ENCODE data around the gene WWTR1.

Gene WWTR1

DNA sequence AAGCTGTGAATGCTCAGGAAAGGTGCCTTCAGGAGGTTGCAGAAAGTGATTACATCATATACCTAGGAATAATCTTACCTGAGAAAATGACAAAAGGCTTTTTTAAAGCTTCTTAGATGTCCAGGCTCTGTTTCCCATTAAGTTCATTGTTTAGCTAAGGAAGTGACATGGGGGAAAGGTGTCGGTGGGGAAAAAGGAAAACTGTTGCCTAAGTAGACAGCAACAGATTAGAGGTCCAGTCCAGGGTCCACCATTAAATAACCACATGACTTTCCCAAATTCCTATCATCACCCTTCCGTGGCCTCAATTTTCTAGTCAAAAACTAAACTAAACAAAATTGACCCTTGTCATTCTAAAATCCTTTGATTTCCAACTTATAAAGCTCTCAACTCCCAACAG, 4.3 kb downstream of the WWTR1 start:
- DNase-seq: no peak

DNA sequence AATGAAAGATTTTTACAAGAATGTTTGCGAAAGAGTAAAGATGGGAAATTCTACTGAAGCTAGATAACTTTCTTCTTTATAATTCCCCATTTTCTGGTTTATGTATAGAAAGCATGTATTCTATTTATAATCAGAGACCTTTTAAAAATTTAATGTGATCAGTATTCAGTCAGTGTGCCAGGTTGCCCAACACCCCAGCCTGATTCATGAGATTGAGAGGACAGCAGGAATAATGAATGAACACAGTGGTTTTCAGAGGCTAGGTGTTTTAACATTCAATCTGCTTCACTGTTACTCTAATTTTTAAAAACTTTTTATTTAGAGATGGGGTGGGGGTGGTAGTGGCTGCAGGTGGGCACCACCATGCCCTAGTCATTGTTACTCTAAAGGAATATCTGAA, 4.7 kb downstream of the WWTR1 start:
- DNase-seq: no peak

DNA sequence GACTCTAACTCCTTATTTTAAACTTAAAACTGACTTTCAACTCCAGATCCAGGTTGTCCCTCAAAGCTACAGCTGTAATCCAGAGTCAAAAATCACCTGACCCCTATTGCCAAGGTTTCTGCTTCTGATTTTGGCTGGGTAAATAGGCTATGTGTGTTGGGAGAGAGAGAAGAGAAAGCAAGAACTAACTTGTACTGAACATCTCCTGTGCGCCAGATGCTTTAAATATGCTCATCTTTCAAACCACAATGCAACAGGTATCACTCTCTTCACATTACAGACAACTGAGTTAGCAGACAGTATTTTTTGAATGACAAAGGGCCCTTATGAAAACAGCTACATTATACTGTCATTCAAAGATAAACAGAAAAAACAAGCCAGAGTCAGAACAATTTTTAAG, 7.0 kb downstream of the WWTR1 start:
- no peak for DNase-seq

DNA sequence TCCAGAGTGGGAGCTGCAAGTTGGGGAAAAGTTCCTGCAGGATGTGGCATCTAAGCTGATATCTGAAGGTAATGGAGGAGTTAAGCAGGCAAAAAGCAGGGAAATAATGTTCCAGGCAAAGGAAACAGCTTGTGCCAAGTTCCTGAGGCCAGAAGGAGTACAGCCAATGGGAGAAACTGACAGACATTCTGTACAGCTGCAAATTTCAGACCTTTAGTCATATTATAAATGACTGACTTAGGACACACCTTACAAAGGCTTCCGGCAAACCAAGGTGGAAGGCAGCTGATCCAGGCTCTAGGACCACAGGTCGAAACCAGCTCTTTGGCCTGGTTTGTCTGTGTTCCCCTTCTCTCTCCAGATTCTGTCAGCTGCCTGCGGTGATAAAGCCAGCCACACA, 9.3 kb downstream of the WWTR1 start:
- no peak for DNase-seq

DNA sequence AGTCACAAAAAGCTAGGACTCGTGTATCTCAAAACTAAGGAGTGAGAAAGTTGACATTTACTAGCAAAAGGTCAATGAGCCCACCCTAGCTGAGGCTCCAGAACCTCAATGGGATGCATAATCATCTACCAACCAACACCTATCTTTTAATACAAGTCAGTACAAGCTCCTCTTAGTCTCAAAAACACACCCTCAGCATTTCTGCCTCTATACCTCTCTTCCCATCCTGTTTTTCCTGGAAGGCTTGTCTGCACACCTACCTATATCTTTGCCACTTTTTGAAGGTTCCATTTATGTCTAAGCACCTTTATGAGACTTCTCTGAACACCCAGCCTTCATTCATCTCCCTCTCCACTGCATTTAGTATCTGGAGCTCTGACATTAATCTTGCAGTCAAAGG, 10.0 kb downstream of the WWTR1 start:
- no peak for DNase-seq

DNA sequence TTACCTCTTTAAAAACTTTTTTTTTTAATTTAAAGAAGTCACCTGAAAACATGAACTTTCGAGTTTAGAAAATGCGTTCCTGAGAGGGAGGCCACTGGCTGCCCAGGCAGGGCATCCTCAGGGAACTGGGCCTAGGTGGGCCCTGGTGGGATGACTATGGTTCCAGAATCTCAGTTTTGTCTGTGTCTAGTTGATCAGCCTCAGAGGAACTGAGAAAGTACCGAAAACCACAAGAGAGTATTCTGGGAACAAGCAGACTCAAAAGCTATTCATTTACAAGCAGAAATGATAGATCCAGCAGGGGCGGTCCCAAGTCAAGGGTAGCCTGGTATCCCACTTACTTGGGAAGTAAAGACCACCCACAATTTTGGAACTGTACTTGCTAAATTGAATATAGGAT, 10.5 kb downstream of the WWTR1 start:
- no peak for DNase-seq

DNA sequence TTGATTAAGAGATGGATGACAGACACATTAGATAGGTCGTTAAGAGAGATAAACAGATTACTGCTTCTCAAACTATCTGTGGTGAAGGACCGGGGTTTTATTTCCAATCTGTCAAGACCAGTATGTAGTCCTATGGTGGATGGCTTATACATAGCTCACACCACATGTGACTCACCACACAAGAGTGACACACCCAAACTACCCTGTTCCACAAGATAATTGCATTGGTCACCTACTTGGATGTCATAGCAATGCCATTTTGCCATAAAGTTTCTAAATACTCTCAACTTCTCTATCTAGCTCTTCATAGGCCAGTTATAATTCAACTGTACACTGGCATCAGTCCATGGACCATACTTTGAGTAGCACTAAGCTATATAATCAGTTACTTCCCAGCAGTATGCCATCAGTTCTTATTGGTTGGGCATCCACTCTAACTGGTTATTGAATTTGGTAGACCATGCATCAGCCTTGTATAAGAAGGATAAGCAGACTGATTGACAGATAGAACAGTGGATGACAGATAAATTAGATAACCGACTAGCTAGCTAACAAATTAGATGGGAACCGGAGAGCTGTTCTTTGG, 11.6 kb downstream of the WWTR1 start:
- DNase-seq: peak; percentile 89

DNA sequence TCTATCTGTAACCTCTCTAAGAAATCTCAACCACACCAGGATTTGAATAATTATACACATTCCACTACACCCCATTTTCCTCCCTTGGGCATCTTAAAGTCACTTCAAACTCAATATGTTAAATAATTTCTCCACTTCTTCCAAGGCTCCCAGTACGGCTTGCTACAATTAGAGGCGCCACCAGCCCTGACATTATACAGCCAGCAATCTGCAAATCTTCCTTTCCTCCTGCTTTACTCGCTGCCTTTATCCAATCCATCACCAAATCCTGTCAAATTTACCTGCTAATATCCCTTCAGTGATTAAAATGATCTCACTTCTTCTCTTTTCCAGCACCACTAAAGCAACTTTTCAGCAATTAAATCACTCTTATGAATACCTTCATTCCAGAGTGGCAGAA, 13.9 kb downstream of the WWTR1 start:
- no peak for DNase-seq

DNA sequence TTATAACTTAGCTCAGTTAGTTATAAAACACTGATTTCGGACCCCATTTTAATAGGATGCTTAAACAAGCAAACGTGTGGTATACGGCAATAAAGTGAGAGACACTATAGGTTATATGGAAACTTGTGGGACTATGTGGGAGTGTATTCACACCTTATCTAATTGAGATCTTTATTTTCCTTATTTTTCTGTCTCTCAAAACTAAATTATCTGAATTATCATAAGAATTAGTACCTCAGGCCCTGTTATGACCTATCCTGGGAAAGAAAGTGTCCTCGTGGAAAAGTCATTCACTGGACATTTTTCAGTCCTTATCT, 14.4 kb downstream of the WWTR1 start:
- no peak for DNase-seq

DNA sequence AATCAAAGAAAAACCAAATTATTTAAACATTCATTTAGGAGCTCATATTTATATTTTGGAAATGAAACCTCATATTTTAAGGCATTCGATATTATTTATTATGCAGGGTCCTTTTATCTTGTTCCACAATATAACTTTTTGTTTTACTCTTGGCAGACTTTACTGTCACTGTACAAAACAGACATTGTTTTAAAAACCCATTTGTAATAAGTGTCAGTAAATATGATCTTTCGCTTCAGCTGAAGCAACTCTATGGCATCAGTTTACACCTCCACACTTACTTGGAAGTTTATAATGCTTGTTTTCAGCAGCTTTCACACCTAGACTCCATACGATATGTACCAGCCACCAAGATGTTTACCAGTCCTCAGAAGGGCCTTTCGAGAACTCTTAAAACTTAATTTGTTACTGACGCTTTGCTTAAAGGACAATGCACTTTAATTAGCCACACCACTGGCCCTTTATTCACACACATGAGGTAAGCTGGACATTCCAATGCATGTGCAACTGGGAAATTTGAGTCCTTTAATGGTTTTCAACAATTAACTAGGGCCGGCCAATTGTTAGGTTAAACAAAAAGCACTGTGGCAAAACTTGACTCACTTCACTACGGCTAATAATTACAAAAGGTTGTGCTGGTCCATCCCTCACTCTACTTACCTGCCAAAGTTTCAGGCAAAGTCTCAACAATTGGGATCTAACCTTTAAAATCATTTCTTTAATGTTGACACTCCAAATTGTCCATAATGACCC, 16.7 kb downstream of the WWTR1 start:
- no peak for DNase-seq

DNA sequence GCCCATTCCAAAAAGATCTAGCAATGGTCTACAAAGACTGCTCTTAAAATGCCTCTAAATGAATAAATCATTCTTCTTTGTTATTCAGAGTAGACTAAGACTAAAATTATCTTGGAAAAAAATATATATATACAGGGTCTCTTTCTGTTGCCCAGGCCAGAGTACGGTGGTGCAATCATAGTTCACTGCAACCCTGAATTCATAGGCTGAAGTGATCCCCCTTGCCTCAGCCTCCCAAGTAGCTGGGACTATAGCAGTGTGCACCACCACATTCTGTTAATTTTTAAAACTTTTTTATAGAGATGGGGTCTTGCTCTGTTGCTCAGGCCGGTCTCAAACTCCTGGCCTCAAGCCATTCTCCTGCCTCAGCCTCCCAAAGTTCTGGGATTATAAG, 18.7 kb downstream of the WWTR1 start:
- no peak for DNase-seq

DNA sequence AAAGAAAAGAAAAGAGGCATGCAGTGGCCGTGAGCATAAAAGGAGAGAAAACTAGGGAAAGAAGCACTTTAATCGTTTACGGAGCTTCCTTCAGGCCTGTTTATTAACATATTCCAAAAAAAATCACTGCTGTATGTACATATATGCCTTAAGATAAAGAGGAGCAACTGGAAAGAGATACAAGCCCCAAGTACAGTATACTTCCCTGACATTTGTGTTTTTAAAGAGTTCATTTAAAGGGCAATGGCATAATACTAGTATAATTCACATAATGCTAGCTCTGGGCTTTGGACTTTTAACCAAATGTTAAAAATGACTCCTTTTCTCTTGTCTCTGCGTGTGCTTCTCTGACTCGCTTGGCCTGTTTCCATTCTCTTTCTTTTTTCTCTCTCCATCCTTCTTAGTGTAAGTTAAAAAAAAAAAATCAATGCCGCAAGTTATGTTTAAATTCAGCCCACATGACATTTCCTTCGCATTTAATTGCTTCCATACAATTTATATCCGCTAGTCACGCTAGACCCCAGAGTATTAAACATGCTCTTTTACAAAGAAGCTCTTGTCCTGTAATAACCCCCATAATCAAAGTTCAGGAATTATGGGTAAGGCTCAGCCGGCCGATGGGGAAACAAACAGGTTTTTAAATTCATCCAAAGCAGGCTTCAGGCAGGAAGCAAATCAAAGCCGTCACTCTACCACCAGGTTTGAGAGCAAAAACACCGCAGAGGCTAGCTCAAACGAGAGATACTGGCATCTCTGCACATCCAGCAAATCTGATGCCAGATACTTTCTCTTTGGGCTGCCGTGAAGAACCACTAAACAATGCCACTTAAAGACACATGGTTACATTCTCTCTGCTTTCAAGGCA, 19.4 kb downstream of the WWTR1 start:
- no peak for DNase-seq

DNA sequence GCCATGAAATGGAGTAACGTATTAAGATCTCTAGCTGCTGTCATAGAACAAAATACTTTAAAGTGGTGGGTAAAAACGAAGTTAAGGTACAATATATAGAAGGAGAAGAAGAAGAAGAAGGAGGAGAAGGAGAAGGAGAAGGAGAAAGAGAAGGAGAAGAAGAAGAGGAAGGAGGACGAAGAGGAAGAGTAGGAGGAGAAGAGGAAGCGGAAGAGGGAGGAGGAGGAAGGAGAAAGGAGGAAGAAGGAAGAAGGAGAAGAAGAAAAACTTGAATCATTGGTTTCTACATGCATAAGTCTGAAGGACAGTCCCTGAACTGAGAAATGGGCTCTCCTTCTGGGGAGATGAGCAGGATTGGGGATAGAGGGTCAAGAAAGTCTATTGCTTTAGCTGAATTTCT, 22.4 kb downstream of the WWTR1 start:
- no peak for DNase-seq

DNA sequence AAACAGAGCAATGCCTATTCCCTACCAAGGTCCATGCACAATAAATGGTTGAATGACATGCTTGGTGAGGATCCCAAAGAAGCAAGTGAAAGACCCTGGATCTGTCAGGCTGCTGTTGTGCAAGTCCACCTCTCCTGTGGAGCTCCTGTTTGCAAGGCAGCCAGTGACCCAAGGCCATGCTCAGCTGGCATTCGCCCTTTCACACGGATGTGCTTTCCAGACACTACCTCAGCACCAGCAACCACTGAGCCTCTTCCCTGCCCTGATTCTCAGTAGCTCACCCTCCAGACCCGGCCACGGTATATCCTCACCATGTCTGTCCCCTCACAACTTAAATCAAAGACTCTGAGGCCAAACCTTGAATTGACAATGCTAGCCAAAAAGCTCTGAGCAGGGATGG, 23.3 kb downstream of the WWTR1 start:
- DNase-seq: no peak

DNA sequence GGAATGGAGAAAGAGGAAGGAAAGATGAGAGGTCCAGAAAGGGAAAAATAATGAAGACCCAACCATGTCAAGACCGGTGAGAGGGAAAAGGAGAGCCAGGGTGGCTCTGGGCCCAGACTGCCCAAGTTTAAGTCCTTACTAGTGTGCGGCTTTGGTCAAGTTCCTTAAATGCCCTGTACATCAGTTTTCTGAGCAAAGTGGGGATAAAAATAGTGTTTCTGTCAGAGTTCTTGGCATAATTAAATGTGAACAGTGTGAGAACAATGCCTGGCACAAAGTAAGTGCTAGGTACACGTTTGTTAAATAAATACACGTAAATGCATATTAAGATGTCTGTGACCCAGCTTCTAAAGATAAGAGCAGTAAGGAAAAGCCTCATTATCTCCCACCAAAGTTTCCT, 23.8 kb downstream of the WWTR1 start:
- no peak for DNase-seq

DNA sequence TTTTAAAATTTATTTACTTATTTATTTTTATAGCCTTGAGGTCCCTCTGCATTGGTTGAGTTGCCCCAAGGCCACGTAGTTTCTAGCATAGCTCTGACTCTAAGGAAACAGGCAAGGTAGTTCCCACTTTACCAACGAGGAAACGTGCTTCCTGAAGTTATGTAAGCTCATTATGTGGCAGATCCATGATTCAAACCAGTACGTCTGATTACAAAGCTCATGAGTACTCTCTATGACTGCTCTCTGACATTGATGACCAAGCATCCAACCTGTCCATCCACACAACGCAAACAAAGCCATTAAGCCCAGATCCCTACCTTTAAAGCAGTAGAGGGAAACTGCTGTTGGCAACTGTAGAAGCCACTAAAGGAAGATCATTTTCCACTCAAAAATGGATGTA, 25.6 kb downstream of the WWTR1 start:
- DNase-seq: no peak

DNA sequence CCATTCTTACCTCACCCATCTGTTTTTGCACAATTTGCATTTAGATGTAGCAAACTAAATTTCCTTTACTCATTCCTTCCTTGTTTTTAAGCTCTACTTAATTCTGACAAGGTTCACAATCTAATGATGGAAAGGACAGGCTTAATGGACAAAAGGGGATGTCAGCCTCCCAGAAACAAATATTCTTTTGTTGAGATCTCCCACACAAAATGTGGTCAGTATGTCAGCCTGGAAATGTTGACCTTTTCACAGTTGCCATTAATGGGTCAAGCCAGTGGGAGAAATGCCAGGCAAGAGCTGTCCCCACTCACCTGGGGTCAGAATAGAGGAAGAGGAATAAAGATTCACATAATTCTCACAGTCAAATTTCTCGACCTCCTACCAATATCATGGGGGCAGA, 27.0 kb downstream of the WWTR1 start:
- DNase-seq: no peak

DNA sequence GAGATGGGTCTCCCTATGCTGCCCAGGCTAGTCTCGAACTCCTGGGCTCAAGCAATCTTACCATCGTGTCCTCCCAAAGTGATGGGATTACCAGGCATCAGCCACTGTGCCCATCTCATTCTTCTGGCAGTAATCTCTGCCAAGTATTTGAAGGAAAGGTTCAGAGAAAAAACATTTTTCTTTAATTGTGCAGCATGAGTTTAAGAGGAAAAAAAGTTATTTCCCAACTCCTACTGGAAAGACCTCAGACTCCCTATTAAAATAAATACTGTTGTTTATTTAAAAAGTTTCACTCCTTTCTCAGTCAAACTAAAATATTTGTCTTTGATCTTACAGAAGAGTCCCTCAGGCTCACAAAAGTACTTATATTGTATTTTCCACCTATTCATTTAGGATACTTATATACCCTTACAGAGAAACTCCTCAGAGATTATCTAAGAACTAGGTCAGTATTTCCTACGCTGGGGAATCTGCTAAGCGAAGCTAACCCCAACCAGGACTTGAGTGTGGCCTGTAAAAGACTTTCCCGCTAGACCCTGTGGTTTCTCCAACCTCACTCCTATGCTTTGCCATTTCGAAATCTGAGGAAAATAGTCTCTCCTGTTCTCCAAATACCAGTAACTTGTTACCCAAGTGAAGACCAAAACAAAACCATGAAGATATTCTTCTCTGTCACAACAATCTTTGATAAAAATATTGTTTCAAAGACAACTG, 28.7 kb downstream of the WWTR1 start:
- DNase-seq: no peak

DNA sequence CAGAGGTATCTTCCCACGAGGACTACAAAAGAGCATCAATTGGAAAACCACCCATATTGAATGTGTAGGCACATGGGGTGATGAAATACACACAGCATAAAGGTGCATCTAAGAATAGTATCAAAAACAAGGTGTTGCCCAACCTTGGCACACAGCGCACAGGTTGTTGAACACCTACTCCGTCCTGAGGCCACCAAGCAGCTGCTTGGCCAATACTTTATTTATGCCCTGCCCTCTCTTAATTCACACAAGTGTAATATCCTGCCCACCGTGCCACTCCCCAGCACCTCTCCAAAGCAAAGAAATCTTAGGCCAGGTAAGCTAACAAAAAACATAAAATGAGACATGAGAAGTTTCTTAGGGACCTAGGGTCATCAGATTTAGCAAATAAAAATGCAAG, 31.2 kb downstream of the WWTR1 start:
- no peak for DNase-seq

DNA sequence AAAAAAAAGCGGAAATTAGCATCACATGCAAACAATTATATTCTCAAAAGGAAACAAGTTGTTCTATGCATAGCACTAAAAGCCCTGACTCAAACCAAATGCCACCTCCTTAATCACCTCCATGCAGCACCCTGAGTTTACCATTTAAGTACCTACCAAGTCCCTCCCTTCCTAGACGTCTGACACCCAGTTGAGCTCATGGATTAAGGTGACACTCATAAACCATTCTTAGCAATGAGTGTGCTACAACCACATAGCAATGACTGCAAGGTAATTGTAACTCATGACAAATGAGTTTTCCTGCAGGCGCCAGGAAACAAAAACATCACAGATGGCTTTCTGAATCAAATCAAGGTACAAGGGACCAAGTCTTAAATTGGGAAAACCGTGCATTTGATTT, 32.0 kb downstream of the WWTR1 start:
- no peak for DNase-seq

DNA sequence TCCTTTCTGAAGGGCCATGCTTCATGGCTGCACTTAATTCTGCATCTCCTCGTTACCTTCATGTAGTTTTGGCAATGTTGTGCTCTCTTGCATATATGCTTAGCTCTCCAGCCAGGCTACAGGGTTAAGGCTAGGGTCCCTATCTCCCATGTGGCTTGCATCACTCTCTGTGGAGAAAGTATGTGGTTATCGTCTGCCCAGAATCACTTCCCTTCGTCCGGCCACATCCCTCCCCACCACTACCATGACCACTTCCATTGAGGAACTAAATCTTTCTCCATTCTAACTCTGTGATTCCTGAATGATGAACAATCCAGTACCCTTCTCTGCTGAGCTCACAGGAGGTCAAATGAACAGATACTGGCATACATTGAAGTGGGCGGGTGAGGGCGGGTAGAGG, 34.0 kb downstream of the WWTR1 start:
- DNase-seq: peak; percentile 47

DNA sequence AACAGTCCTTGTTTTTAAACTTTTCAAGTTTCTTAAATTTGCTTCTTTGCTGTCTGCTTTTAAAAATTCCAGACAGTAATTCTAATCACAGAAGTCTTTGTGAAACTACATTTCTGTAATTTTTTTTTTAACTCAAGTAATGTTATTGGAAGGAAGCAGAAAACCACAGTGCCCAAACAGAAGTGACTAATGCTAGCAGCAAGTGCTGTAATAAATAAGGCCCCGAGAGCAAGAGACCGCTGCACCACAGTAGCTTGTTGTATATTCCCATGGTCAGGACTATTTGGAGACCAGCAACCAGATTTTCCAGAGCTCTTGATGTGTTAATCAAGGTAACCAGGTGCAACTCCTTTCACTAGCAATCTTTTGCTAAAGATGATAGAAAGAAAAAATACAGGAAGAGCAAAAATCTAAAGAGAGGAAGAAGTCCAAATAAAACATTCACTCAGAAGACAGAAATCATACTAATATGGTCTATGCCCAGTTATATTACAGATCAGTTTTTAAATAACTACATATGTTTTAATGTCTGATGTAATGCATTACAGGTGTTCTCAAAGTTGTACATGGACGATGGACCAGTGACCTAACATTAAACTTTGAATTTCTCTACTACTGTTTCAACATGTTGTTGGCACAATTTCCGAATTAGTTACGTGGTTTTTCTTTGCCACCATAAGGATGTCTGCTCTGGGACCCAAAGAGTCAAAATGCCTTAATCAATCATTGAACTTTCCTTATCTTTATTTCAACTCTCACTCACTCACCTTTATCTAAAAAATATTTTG, 36.4 kb downstream of the WWTR1 start:
- no peak for DNase-seq
